ENCODE data around the gene PYM1. TPM values are rescaled to one million over a fixed set of nuclear protein-coding genes. Genes with fewer than 3 reads are reported as not detected.

The PYM1 gene
- total RNA-seq, 1 experiment from 2014 or later, result 58.9 TPM

- H4K91ac ChIP-seq (ENCODE audit: insufficient read length, low read depth, low read length), result no peak overlapping the region
- no peak overlapping the region for H2AFZ ChIP-seq (ENCODE audit: low read length)
- no peak overlapping the region for H2BK20ac ChIP-seq (ENCODE audit: low read depth, low read length, poor library complexity, severe bottlenecking)
- no peak overlapping the region for H4K5ac ChIP-seq (ENCODE audit: insufficient read length, low read depth, low read length)
- Mint-ChIP-seq H3K27ac (no peak overlapping the region), H3K4me3 (no peak overlapping the region), H3K36me3 (ENCODE audit: insufficient read depth in 1 of 3, low read depth in 3 of 3) (peaks cover 4 to 45% (median 32%) of the 10 kb centered on the region in 3 experiments; a peak in 6 of 7 replicates), H3K27me3 (ENCODE audit: low read depth) (no peaks in the 10 kb centered on the region), H3K9me3 (no peaks in the 10 kb centered on the region), H3K4me1 (no peaks in the 10 kb centered on the region; a peak in 1 of 4 replicates)
- H4K20me1 ChIP-seq (ENCODE audit: control insufficient read depth, insufficient read depth, insufficient read length), result no peaks in the 10 kb centered on the region
- no peak overlapping the region for H2BK12ac ChIP-seq (ENCODE audit: insufficient read length, low read depth, low read length)
- H3T11ph ChIP-seq (ENCODE audit: low read length), result no peak overlapping the region
- no peaks in the 10 kb centered on the region for H3K79me2 ChIP-seq (ENCODE audit: insufficient read depth, low read length)
- H3K9me3 ChIP-seq (ENCODE audit: control insufficient read depth, low read depth, low read length), result no peaks in the 10 kb centered on the region
- no peak for TF ChIP-seq CTCF (conservative IDR thresholded peaks at IDR 0.05)
- no peak overlapping the region for H3K18ac ChIP-seq (ENCODE audit: insufficient read length, low read depth, low read length)
- H2BK5ac ChIP-seq (ENCODE audit: insufficient read length, low read length), result no peak overlapping the region
- no peak overlapping the region for H2AK5ac ChIP-seq (ENCODE audit: insufficient read length, low read length)
- H3K27ac ChIP-seq (ENCODE audit: insufficient read length, low read depth, low read length), result no peak overlapping the region
- no peaks in the 10 kb centered on the region for H3K79me1 ChIP-seq (ENCODE audit: insufficient read depth, low read depth, low read length, poor library complexity, severe bottlenecking)
- DNase-seq, result no peak
- H4K8ac ChIP-seq (replicated peaks; ENCODE audit: insufficient read length, low read depth, low read length), result no peak overlapping the region
- WGBS (ENCODE audit: extremely low coverage, insufficient read length, low lambda C conversion rate), result no CpG with 5 or more reads among the region's 4 CpGs
- H3K9ac ChIP-seq (ENCODE audit: extremely low read depth, insufficient read length, low read length), result no peak overlapping the region
- H3K23me2 ChIP-seq (ENCODE audit: insufficient read length, low read depth, low read length, poor library complexity, severe bottlenecking), result no peaks in the 10 kb centered on the region
- no peak overlapping the region for H3K4me2 ChIP-seq (ENCODE audit: insufficient read depth, insufficient read length, low read length)
- no peak overlapping the region for H3K14ac ChIP-seq (ENCODE audit: insufficient read depth, low read length)
- H2BK15ac ChIP-seq (ENCODE audit: low read depth, low read length), result no peak overlapping the region
- no peaks in the 10 kb centered on the region for H3K27me3 ChIP-seq (ENCODE audit: insufficient read depth, low read length)
- H3K56ac ChIP-seq (ENCODE audit: insufficient read length, low read depth, low read length), result no peak overlapping the region
- no peak overlapping the region for H3K4ac ChIP-seq (ENCODE audit: low read depth, low read length)
- no peak overlapping the region for H2BK120ac ChIP-seq (ENCODE audit: low read depth, low read length, poor library complexity, severe bottlenecking)
- no peaks in the 10 kb centered on the region for H3K4me1 ChIP-seq (ENCODE audit: insufficient read depth, low read length)
- no peak overlapping the region for H3K23ac ChIP-seq (ENCODE audit: insufficient read length, low read depth, low read length)
Observed at GRCh38 chr12:55955344-55955743, 27.6 kb upstream of the PYM1 start.
